GM18861 (cell line): Measurements from ENCODE around the gene JAKMIP3.

ENCODE experiments used
- ATAC-seq: cut with Tn5 transposase; IDR thresholded peaks from one replicate; pipeline ENCODE4 v1.9.1; 2021; ENCODE audit not compliant: unreplicated experiment

JAKMIP3 gene

GRCh38 chr10:132043861-132044695 lies 21.7 kb upstream of the JAKMIP3 start:
- no peak for ATAC-seq

- no peak for ATAC-seq
Observed at GRCh38 chr10:132044803-132045202, 20.9 kb upstream of the JAKMIP3 start.

DNA sequence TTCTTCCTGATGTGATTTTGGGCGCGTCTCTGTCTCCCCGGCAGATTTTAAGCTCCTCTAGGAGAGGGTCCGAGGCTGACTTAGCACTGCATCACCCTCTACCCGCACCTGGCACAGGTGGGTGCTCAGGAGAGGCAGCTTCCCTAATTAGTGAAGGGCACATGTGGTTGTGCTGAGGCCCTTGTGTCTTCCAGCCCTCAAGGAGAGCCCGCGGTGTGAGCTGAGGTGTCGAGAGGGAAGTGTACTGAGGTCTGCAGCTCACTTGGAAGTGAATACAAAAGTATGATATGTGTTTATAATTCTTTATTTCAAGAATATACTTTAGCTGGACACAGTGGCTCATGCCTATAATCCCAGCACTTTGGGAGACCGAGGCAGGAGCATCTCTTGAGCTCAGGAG lies 20.4 kb upstream of the JAKMIP3 start:
- no peak for ATAC-seq

DNA sequence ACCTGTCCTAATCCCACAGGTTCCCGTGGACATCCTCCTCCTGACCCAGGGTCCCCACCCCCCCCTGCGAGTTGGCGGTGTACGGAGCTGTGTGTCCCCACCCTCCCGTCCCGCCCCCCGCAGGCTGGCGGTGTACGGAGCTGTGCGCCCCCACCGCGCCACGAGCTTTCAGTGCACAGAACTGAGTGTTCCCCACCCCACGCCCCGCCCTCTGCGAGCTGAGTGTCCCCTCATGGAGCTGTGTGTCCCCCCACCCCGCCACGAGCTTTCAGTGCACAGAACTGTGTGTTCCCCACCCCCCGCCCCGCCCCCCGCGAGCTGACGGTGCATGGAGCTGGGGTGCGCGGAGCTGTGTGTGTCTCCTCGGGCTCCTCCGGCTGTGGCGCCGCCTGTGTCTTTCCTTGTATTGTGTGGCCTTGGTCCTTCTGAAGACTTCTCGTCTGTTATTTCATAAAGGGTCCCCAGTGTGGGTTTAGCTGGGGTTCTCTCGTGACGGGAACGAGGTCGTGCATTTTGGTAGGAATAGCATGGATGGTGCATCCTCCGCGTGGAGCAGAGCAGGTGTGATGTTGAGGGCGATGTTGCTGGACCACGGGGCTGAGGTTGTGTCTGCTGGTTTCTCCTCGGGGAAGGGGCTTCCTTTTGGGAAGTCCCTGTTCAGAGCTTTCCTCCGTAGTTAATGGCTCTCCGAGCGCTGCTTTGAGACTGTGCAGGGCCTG lies 18.0 kb upstream of the JAKMIP3 start:
- no peak for ATAC-seq

- ATAC-seq, result no peak
Observed at GRCh38 chr10:132048294-132048667, 17.5 kb upstream of the JAKMIP3 start.

- no peak for ATAC-seq
Observed at GRCh38 chr10:132050191-132050590, 15.6 kb upstream of the JAKMIP3 start.

DNA sequence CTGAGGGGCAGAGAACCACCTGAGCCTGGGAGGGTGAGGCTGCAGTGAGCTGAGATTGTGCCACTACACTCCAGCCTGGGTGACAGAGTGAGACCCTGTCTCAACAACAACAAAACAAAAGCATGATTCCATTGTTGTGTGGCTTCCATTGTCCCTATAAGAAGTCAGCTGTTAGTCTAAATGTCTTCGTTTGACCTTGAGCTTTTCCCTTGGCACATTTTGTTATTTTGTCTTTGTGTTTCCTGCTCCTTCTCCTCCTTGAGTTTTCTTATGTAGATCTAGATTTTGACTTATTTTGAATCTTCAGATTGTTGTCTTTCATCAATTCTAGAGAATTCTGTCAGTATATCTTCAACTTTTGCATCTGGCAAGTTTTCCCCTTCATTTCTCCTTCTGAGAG lies 13.6 kb upstream of the JAKMIP3 start:
- ATAC-seq, result no peak

- no peak for ATAC-seq
Observed at GRCh38 chr10:132054564-132054963, 11.2 kb upstream of the JAKMIP3 start.

DNA sequence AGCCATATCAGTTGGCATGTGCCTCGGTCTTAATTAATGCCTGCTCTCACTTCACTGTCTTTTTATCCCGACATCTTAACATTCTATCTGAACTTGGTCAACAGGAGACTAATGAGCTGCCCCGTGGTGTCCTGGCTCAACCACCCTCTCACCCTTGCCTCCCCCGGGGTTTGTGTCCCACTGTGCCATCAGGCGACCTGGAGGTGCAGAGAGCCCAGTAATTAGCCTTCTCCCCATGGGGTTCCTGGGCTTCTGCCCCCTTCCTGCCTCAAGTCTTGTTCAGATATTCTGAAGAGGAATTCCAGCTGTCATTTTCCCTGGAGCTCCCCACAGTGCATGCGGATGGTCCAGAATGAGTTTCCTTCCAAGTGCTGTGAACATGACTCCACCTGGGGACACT lies 10.1 kb upstream of the JAKMIP3 start:
- no peak for ATAC-seq

- ATAC-seq, result no peak
Observed at GRCh38 chr10:132056663-132057062, 9.1 kb upstream of the JAKMIP3 start.

DNA sequence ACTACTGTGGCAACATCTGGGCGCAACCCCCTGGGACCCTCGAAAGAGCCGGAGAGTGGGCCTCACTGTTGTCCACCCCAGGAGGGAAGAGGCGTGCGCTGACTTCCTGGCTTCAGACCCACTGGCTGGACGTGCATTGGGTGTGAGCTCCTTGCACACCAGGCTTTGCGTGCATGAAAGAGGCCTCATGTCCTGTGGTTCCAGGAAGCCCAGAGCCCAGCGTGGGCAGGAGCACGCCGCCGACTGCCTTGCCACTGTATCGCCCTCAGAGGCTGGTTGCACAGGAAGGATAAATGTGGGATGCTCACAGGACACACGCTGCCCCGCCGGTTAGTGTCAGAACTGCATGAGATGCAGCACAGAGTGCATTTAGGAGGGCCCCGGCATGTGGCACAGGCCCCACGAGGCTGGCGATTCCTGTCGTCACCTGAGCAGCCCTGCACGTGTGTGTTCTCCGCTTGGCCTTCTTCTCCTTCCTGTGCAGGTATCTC lies 8.5 kb upstream of the JAKMIP3 start:
- no peak for ATAC-seq

DNA sequence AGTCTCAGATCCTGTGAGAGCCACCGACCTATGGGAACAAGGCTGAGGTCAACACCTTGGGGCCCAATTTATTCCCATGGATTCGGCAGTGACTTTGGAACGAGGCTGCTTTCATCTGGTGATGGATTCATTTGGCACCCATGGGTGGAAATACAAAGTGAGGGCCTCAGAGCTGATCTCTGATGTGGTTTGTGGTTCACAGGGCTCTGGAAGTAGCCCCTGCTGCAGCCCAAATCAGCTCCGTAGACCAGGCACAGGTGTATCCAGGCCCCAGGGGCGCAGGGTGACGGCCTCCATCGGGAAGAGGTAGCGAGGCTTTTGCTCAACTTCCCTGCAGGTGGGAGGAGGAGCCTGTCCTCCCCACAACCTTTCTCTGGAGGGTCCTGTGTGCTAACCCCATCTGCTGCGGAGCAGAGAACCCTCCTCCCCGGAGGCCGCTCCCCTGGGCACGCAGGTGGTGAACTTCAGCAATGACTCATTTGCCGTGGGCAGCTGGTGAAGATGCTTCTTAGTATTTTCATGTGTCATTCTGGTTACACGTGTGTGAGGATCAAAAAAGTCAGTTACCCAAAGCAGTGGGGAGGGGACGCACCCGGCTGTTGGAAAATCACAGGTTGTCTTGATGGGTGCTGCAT lies 7.5 kb upstream of the JAKMIP3 start:
- no peak for ATAC-seq

GRCh38 chr10:132058793-132059759 lies 6.7 kb upstream of the JAKMIP3 start:
- no peak for ATAC-seq

DNA sequence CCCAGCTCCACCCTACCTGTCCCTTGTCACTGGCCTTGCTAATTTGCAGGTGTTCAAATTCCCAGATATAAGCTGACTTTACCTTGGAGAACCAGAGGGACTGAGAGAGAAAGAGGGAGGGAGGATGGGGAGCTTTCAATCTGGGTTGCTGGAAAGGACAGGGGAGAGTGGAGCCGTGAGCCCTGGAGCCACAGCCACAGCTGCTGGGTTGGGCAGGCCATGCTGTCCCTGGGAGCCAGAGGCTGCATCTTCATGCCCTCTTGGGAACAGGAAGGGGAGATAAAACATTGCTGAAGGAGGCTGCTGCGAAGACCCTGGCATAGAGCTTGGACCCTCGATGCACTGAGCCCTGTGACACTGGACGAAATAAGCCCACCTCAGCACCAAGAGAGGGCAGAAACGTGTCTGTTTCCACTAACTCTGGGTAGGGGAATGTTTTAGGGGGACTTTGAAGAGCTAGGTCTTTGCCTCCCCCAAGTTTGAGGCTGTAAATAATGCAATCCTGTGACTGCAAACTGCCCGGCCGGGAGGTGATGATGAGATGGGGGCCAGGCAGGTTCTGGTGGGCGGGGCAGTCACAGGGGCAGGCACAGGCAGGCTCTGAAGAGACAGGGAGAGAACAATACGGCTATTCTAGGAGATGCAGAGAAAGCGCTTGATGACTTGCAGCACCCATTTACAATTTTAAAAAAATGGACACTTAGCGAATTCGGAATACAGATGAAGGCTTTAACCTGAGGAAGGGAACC lies 5.8 kb upstream of the JAKMIP3 start:
- ATAC-seq, result no peak

DNA sequence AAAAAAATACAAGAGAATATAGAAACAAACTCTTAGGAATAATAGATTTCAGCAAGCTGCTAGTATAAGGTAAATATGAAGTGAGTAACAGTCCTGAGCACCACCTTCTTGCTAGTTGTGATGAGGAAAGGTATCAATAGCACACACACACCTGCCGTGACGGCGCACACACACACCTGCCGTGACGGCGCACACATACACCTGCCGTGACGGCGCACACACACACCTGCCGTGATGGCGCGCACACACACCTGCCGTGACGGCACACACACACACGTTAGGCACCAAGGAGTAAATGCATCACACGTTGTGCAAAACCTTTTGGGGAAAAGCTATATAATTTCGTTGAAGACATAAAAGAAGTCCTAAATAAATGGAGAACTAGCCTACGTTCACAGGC lies 4.7 kb upstream of the JAKMIP3 start:
- ATAC-seq, result no peak

GRCh38 chr10:132061465-132061864 lies 4.3 kb upstream of the JAKMIP3 start:
- ATAC-seq, result no peak

GRCh38 chr10:132062116-132062515 lies 3.6 kb upstream of the JAKMIP3 start:
- ATAC-seq, result no peak

DNA sequence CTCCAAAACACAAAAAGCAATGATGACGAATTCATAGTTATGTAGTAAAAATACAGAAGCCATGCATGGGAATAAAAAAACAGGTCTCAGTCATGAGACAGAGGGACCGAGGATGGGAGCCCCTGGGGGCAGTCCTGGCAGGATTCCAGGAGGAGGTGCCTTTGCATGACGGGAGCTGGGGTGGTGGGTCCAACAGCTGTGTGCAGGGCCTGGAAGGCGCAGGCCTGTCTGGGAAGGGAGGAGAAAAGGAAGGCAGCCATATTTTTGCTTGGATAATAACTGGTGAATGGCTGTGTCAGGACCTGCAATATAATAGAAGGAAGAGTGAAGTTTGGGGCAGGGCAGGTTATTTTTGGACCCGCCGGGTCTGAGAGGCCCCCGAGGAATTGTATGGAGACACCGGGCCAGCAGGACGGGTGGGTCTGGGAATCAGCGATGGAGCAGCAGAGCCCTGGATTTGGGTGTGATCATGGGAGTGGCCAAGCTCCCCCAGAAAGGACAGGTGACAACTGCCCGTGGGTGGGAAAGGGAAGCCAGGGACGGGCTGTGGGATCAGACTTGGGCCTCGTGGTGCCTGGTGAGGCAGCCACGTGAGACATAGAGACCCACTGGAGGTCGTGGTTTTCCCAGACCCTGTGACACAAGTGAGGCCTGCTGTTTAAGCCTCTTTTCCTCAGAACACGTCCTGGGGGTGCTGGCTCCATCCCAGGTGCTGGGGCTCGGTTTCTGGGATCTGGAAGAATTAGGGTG lies 2.9 kb upstream of the JAKMIP3 start:
- ATAC-seq, result no peak

- no peak for ATAC-seq
Observed at GRCh38 chr10:132063432-132063831, 2.3 kb upstream of the JAKMIP3 start.
